ENCODE results near the gene PADI1. TPM values are rescaled to one million over a fixed set of nuclear protein-coding genes. Genes with fewer than 3 reads are reported as not detected.

The PADI1 gene
- total and polyA plus RNA-seq, 2 experiments from 2014 or later, result not detected

DNA sequence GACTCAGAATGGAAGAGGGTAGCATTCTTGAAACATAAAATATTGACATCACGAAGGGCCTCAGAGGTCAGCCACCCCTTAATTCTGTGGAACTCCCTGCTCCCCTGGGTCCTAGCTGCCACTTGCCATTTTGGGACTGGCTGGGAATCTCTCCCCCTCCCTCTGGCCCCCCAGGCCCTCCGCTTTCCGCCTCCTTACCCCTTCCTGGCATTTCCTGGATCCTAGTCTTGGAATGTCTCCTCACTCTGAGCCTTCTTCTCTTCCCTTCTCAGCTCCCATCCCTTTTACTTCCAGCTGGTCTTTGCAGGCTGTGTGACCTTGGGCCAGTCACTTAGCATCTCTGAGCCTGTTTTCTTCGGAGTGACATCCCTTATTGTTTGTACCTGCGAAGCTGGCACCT is 4.5 kb downstream of the PADI1 start:
- 75% methylated on average over 5 of the region's 5 CpGs for WGBS (ENCODE audit: low lambda C conversion rate, missing lambda C conversion rate)

GRCh38 chr1:17210176-17210575 is 5.2 kb downstream of the PADI1 start:
- no peaks in the 10 kb centered on the region for H3K9me3 ChIP-seq (ENCODE audit: low read depth)

More for the DNA sequence above, 4.5 kb downstream of the PADI1 start:
- Histone ChIP-seq H3K9me3 (ENCODE audit: low read depth) (no peaks in the 10 kb centered on the region), H2AFZ (no peak overlapping the region), H3K27ac (no peak overlapping the region), H3K36me3 (replicated peaks; ENCODE audit: insufficient read depth, low read depth) (no peaks in the 10 kb centered on the region), H4K20me1 (ENCODE audit: insufficient read depth, poor library complexity, severe bottlenecking) (no peaks in the 10 kb centered on the region), H3K4me3 (no peak overlapping the region), H3K4me2 (no peak overlapping the region), H3K27me3 (no peaks in the 10 kb centered on the region), H3K9me2 (replicated peaks; ENCODE audit: insufficient read depth) (no peaks in the 10 kb centered on the region), H3K4me1 (ENCODE audit: insufficient read depth) (peaks cover 28% of the 10 kb centered on the region), H3K79me2 (no peaks in the 10 kb centered on the region)
- no peak for DNase-seq (ENCODE audit: low spot score)
- TF ChIP-seq CTCF (IDR thresholded peaks at IDR 0.05; ENCODE audit: poor library complexity) (no peak), EZH2 (IDR thresholded peaks at IDR 0.05; ENCODE audit: borderline replicate concordance) (no peak), EZH2phosphoT487 (IDR thresholded peaks at IDR 0.05; ENCODE audit: low read depth, severe bottlenecking, unreplicated experiment) (no peak)

GRCh38 chr1:17211377-17211776 is 6.4 kb downstream of the PADI1 start:
- H3K4me2 ChIP-seq, result no peak overlapping the region
- no peaks in the 10 kb centered on the region for H3K9me2 ChIP-seq (replicated peaks; ENCODE audit: insufficient read depth)
- H3K4me3 ChIP-seq, result no peak overlapping the region
- WGBS (ENCODE audit: low lambda C conversion rate, missing lambda C conversion rate), result 87% methylated on average over 5 of the region's 5 CpGs
- DNase-seq (ENCODE audit: low spot score), result no peak
- no peaks in the 10 kb centered on the region for H4K20me1 ChIP-seq (ENCODE audit: insufficient read depth, poor library complexity, severe bottlenecking)
- H3K27me3 ChIP-seq, result no peaks in the 10 kb centered on the region
- H3K9me3 ChIP-seq (ENCODE audit: low read depth), result no peaks in the 10 kb centered on the region
- H3K79me2 ChIP-seq, result no peaks in the 10 kb centered on the region
- peaks cover 28% of the 10 kb centered on the region for H3K4me1 ChIP-seq (ENCODE audit: insufficient read depth)
- H3K27ac ChIP-seq, result no peak overlapping the region
- H2AFZ ChIP-seq, result no peak overlapping the region
- TF ChIP-seq EZH2 (IDR thresholded peaks at IDR 0.05; ENCODE audit: borderline replicate concordance) (no peak), CTCF (IDR thresholded peaks at IDR 0.05; ENCODE audit: poor library complexity) (no peak), EZH2phosphoT487 (IDR thresholded peaks at IDR 0.05; ENCODE audit: low read depth, severe bottlenecking, unreplicated experiment) (no peak)
- H3K36me3 ChIP-seq (replicated peaks; ENCODE audit: insufficient read depth, low read depth), result no peaks in the 10 kb centered on the region

More at GRCh38 chr1:17210176-17210575, 5.2 kb downstream of the PADI1 start:
- Histone ChIP-seq H3K4me1 (ENCODE audit: insufficient read depth) (peaks cover 28% of the 10 kb centered on the region), H2AFZ (no peak overlapping the region), H3K9me2 (replicated peaks; ENCODE audit: insufficient read depth) (no peaks in the 10 kb centered on the region), H3K27me3 (no peaks in the 10 kb centered on the region), H3K4me3 (no peak overlapping the region), H3K4me2 (no peak overlapping the region), H3K27ac (no peak overlapping the region), H4K20me1 (ENCODE audit: insufficient read depth, poor library complexity, severe bottlenecking) (no peaks in the 10 kb centered on the region), H3K36me3 (replicated peaks; ENCODE audit: insufficient read depth, low read depth) (no peaks in the 10 kb centered on the region), H3K79me2 (no peaks in the 10 kb centered on the region)
- DNase-seq (ENCODE audit: low spot score), result no peak
- 93% methylated on average over 8 of the region's 8 CpGs for WGBS (ENCODE audit: low lambda C conversion rate, missing lambda C conversion rate)
- TF ChIP-seq EZH2phosphoT487 (IDR thresholded peaks at IDR 0.05; ENCODE audit: low read depth, severe bottlenecking, unreplicated experiment) (no peak), EZH2 (IDR thresholded peaks at IDR 0.05; ENCODE audit: borderline replicate concordance) (no peak), CTCF (IDR thresholded peaks at IDR 0.05; ENCODE audit: poor library complexity) (no peak)

- no peak for DNase-seq (ENCODE audit: low spot score)
- Histone ChIP-seq H3K9me3 (ENCODE audit: low read depth) (no peaks in the 10 kb centered on the region), H4K20me1 (ENCODE audit: insufficient read depth, poor library complexity, severe bottlenecking) (no peaks in the 10 kb centered on the region), H3K4me1 (ENCODE audit: insufficient read depth) (peaks cover 28% of the 10 kb centered on the region), H3K79me2 (no peaks in the 10 kb centered on the region), H3K4me3 (no peak overlapping the region), H3K36me3 (replicated peaks; ENCODE audit: insufficient read depth, low read depth) (no peaks in the 10 kb centered on the region), H3K9me2 (replicated peaks; ENCODE audit: insufficient read depth) (no peaks in the 10 kb centered on the region), H2AFZ (no peak overlapping the region), H3K27me3 (no peaks in the 10 kb centered on the region), H3K4me2 (peak overlapping the region; percentile 67), H3K27ac (peak overlapping the region; percentile 84)
- 84% methylated on average over 8 of the region's 10 CpGs for WGBS (ENCODE audit: low lambda C conversion rate, missing lambda C conversion rate)
- TF ChIP-seq EZH2 (IDR thresholded peaks at IDR 0.05; ENCODE audit: borderline replicate concordance), result no peak
Observed at GRCh38 chr1:17212009-17212408, 7.1 kb downstream of the PADI1 start.
